ENCODE data around the gene GRK5.

DNA sequence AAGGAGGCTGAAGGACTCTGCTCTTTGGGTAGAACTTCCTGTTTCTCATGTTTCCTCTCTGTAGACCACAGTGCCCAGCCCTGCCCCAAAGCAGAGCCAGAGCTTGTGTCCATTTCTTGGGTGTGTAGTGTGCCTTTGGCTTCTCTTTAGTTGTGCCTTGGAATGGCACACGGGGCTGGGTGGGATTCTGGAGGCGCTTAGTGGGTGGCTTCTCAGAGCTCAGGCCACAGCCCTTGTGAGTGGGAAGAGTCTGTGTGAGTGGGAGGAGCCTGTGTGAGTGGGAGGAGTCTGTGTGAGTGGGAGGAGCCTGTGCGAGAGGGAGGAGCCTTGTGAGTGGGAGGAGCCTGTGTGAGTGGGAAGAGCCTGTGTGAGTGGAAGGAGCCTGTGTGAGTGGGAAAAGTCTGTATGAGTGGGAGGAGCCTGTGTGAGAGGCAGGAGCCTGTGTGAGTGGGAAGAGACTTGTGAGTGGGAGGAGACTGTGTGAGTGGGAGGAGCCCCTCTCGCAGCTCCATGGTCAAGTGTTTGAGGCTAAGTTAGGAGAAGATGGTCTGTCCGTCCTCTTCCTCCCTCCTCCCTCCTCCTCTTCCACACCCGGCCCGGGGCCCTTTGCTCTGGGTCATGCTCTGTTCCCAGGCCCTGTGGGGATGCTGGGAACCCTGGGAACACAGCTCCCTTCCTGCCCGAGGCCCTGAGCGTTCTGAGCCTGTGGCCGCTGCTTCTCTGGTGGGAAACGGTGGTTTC is 153.0 kb downstream of the GRK5 start:
- no peak for TF ChIP-seq POLR2AphosphoS5 (IDR thresholded peaks at IDR 0.05; ENCODE audit: low read depth, low read length)
- TF ChIP-seq POLR2A (IDR thresholded peaks at IDR 0.05; ENCODE audit: low read depth, low read length): no peak

Measured in GM12892 (cell line).